Heart right ventricle (tissue), 16 donors: ENCODE results near the gene OR52W1. TPM values are rescaled to one million over a fixed set of nuclear protein-coding genes. Genes with fewer than 3 reads are reported as not detected.

Source experiments
- ATAC-seq, 8 donors: fragments of 200-7000 bp; cut with Tn5 transposase; one replicate each; pipeline ENCODE4 v1.9.1; 2020; ENCODE audit warnings: mild to moderate bottlenecking in 8 of 8, moderate library complexity in 8 of 8, moderate number of reproducible peaks in 1 of 8
- DNase-seq, 2 donors: peaks; one replicate each; pipeline ENCODE4 v3.0.0-alpha.2; 2020
- H3K27ac ChIP-seq, 10 donors: fragments of 200-600 bp; sonication (generic) in 2 of 10; one replicate each; pipeline versions ENCODE4 v1.5.0 to v1.8.0; 2020 to 2022; ENCODE audit warnings: mild to moderate bottlenecking in 3 of 10
- H3K27me3 ChIP-seq, 7 donors: fragments of 200-600 bp; one replicate each; pipeline ENCODE4 v1.8.0; 2021 to 2022; ENCODE audit warnings: mild to moderate bottlenecking in 2 of 7
- H3K36me3 ChIP-seq, 9 donors: fragments of 200-600 bp; sonication (generic) in 1 of 9; one replicate each; pipeline versions ENCODE4 v1.5.0 to v1.8.0; 2020 to 2022; ENCODE audit warnings: mild to moderate bottlenecking in 2 of 9
- H3K4me1 ChIP-seq, 9 donors: fragments of 200-600 bp; sonication (generic) in 1 of 9; one replicate each; pipeline versions ENCODE4 v1.5.0 to v1.8.0; 2020 to 2022; ENCODE audit warnings: mild to moderate bottlenecking in 4 of 9
- H3K4me3 ChIP-seq, 10 donors: fragments of 200-600 bp; sonication (generic) in 2 of 10; one replicate each; pipeline versions ENCODE4 v1.5.0 to v1.8.0; 2020 to 2022; ENCODE audit warnings: mild to moderate bottlenecking in 7 of 10, moderate library complexity in 2 of 10
- H3K9me3 ChIP-seq, 11 donors: fragments of 200-600 bp in 10 of 11; sonication (generic) in 2 of 11; one replicate each; pipeline versions ENCODE4 v1.5.0 to v1.8.0; 2013 to 2022; ENCODE audit warnings: mild to moderate bottlenecking in 2 of 11, control low read depth in 1 of 11, moderate library complexity in 1 of 11
- CTCF ChIP-seq, 9 donors: fragments of 200-600 bp; sonication (generic) in 2 of 9; IDR thresholded peaks; one replicate each; pipeline versions ENCODE4 v1.5.0 to v1.8.0; 2021 to 2022; ENCODE audit warnings: antibody characterized with exemption in 9 of 9, mild to moderate bottlenecking in 5 of 9, moderate library complexity in 1 of 9
- WGBS, 2 donors: extraction: QIAGEN DNeasy Blood & Tissue Kit; methylation state at CpG; one replicate each; pipeline ENCODE4 v1.1.7; 2013; ENCODE audit warnings: inconsistent platforms in 1 of 2; 5-methylcytosine and 5-hydroxymethylcytosine counted together
- intact Hi-C, 10 donors: fragments of 100-400 bp; cut with DNase I; formaldehyde crosslinking; loops; one replicate each; pipeline versions ENCODE4 v1.11.1 to v1.14.2; 2022
- polyA plus RNA-seq, 2 donors: library from polyadenylated mRNA; stranded (reverse); fragments of 200-250 nt; gene quantifications; one replicate each; pipeline ENCODE4 v1.2.3, GENCODE V29; 2013
- total RNA-seq, 10 donors: library from RNA; stranded (reverse); fragmentation: NEBNext Ultra II Directional in 3 of 10; extraction: Animal tissue kit (Norgen Biotek cat#: 25700) in 3 of 10; gene quantifications; one replicate each; pipeline versions ENCODE4 v1.2.1 to v1.2.4, GENCODE V29; 2021 to 2023
- donor health status: Arrhythmogenic right ventricular cardiomyopathy.
- donor health status: ischemic (EF 13 %, LVEDD 7.1; RV severe dilation, severe dysfunction).
- donor health status: healthy with polysubstance abuse.
- donor health status: DM: no; HTN: yes; CAD: no.
- donor health status: DM: no; HTN: no; CAD: no.
- donor health status: ischemic (EF 25% LVEDD 6.9; RV normal size, moderate dysfunction).
- donor health status: ischemic (EF 25% LVEDD 5.7; RV mildly dilated, moderate dysfunction).
- donor health status: healthy.
- donor health status: DM: yes; HTN: yes; CAD: no.
- donor health status: Ischemic cardiomyopathy.
- donor health status: ischemic (EF 35%, LVEDD 5.7; RV mildly dilated, moderate dysfunction).
- donor health status: nonischemic (EF 11% LVEDD 7.7; RV severe dilation, severe dysfunction).
- donor health status: DM: yes; HTN: yes; CAD: no.
- donor health status: PGD.
- donor health status: ischemic (EF 29% LVEDD 5.4; RV normal size, mild dysfunction).
- donor health status: nonischemic (EF 23%, LVEDD 6.1; RV moderate dilation, normal function).

The OR52W1 gene
- total and polyA plus RNA-seq, 12 donors, result not detected

DNA sequence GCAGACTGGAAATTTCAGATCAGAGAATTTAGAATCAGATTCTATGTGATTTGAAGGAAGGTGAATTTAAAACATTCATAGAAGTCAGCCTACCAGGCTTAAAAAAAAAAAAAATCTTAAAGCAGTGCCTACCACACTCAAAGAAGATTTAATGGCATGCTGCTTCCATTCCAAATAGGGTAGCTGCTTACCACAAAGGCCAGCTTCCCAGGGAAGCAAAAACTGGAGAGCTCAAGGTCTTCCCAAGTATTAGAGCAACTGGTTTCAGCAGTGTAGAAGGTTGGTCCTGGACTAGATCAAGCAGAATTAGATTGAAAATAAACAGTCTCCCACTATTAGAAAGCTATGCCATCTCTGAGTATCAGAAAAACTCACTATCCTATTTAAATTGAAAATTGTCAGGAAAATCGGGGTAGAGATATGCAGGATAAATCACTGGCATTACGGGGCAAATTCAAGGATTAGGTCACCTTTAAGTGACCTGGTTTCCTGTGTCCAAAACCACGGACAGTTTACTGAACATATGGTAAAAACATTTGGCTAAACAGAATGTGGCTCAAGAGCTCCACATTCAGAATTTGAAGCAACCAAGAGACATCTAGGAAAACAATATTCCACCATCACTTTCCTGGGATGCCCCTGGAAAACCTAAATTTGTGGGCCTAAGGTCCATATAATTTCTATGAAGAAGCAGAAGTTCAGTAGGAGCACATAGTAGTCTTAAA lies 7.6 kb downstream of the OR52W1 start:
- Histone ChIP-seq H3K36me3 (peaks cover 0 to 77% (median 6%) of the 10 kb centered on the region in 9 donors), H3K4me3 (no peak overlapping the region), H3K27me3 (no peaks in the 10 kb centered on the region), H3K9me3 (no peaks in the 10 kb centered on the region), H3K27ac (no peak overlapping the region), H3K4me1 (peaks cover 0 to 22% (median 0%) of the 10 kb centered on the region in 9 donors)
- ATAC-seq (no peak), DNase-seq (no peak)
- intact Hi-C loops, result no loop called here
- WGBS, 2 donors, result 67 to 77% methylated on average over 3 of the region's 3 CpGs
- no peak for TF ChIP-seq CTCF (IDR thresholded peaks at IDR 0.05)

DNA sequence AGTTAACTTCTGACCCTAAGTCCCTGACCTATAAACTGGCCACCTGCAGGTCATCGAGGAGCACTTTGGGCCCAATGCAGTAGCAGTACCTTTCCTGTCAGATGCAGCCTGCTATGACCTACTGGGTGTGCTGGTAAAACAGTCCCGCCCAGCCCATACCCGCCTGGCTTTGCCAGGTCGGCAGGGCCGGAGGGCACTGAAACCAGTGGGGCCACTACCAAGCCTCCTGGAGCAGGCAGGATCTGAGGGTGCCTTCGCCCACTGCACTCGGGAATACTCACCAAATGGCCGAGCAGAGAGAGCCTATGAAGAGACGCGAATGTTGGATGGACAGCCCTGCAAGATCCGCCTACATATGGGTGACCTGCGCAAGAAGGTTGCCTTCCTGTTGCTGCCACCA lies 10.8 kb downstream of the OR52W1 start:
- no peak for ATAC-seq
- no peaks in the 10 kb centered on the region for H3K27me3 ChIP-seq
- intact Hi-C loops, result no loop called here

DNA sequence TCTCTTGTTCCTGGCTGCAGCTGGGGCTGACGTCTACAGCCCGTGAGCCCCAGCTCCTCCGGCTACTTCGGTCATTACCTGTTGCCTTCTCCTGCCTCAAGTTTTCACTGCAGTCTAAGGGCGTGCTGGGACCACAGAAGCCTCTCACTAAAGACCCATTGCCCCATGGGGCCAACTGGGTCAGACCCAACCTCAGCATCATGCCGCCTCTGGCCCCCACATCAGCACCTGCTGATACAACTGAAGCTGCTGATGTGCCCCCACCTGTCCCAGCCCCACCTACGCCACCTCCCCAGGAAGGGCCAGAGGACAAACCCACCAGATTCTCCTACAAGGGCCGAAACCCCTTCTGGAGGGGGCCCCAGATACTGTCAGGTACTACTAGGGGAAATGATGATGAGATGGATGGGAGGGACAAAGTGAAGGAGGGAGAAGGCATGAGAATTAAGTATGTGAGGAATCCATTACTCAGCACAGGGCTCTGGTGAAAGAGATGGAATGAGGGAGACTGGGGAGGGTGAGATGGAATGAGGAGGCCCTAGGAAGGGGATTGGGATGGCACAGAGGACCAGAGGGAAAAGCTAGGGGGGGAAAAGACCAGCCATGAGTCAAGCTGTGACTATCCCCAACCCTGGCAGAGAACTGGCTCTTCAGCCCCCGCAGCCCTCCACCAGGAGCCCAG lies 11.4 kb downstream of the OR52W1 start:
- H3K27me3 ChIP-seq, result no peaks in the 10 kb centered on the region
- peaks cover 0 to 7% (median 0%) of the 10 kb centered on the region in 9 donors for H3K4me1 ChIP-seq
- no peak overlapping the region for H3K4me3 ChIP-seq
- H3K36me3 ChIP-seq, result peaks cover 0 to 100% (median 20%) of the 10 kb centered on the region in 9 donors
- 95 to 97% methylated on average over 9 of the region's 9 CpGs for WGBS, 2 donors
- no peak for TF ChIP-seq CTCF (IDR thresholded peaks at IDR 0.05)
- no peak overlapping the region for H3K27ac ChIP-seq
- no peak for DNase-seq
- no peaks in the 10 kb centered on the region for H3K9me3 ChIP-seq
- ATAC-seq, result peak in 1 of 8 donors; percentile 20
- intact Hi-C loops, result no loop called here

More for the DNA sequence above, 10.8 kb downstream of the OR52W1 start:
- Histone ChIP-seq H3K9me3 (no peaks in the 10 kb centered on the region), H3K36me3 (peaks cover 0 to 100% (median 20%) of the 10 kb centered on the region in 9 donors), H3K4me1 (peaks cover 0 to 7% (median 0%) of the 10 kb centered on the region in 9 donors), H3K4me3 (no peak overlapping the region), H3K27ac (no peak overlapping the region)
- WGBS, 2 donors, result 98 to 99% methylated on average over 12 of the region's 12 CpGs
- TF ChIP-seq CTCF (IDR thresholded peaks at IDR 0.05), result no peak
- no peak for DNase-seq

GRCh38 chr11:6214530-6214929 lies 15.5 kb downstream of the OR52W1 start:
- intact Hi-C loops, result no loop called here
- Histone ChIP-seq H3K36me3 (peaks cover 0 to 100% (median 52%) of the 10 kb centered on the region in 9 donors), H3K27ac (no peak overlapping the region), H3K4me1 (peaks cover 0 to 11% (median 0%) of the 10 kb centered on the region in 9 donors), H3K9me3 (no peaks in the 10 kb centered on the region), H3K4me3 (no peak overlapping the region), H3K27me3 (no peaks in the 10 kb centered on the region)
- 95% methylated on average over 10 of the region's 10 CpGs for WGBS, 2 donors
- TF ChIP-seq CTCF (IDR thresholded peaks at IDR 0.05), result no peak
- ATAC-seq (no peak), DNase-seq (no peak)
